ENCODE results near the gene FICD. TPM values are rescaled to one million over a fixed set of nuclear protein-coding genes. Genes with fewer than 3 reads are reported as not detected.

FICD gene
- total RNA-seq, 6 donors from 2014 or later, result 6.5 to 15.3 (median 12.2) TPM

DNA sequence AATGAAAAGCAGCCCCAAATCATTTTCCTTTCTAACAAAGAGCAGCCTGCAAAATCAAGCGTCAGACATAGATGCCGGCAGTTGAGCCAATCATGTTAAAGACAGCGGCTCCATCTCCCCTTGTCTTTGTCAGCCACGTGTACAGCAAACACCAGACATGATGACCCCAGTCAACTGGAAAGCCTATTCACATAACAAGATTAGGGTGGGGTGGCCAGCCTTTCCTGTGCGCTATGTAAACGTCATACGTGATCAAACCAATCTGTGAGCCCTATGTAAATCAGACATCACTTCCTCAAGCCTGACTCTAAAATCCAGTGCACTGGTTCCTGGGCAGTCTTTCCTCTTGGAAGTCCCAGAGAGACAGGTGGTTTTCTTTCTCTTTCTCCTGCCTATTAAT, 9.9 kb upstream of the FICD start:
- no peak for DNase-seq
- H3K9me3 ChIP-seq, result peaks cover 0 to 16% (median 9%) of the 10 kb centered on the region in 4 donors
- no peaks in the 10 kb centered on the region for H3K4me1 ChIP-seq
- no peak overlapping the region for H3K4me3 ChIP-seq
- ATAC-seq (ENCODE audit: low FRiP score in 2 of 2), result no peak
- TF ChIP-seq EP300 (IDR thresholded peaks at IDR 0.05) (no peak), POLR2A (IDR thresholded peaks at IDR 0.05) (no peak), POLR2AphosphoS5 (IDR thresholded peaks at IDR 0.05) (no peak)
- TF ChIP-seq, protein P1, sequence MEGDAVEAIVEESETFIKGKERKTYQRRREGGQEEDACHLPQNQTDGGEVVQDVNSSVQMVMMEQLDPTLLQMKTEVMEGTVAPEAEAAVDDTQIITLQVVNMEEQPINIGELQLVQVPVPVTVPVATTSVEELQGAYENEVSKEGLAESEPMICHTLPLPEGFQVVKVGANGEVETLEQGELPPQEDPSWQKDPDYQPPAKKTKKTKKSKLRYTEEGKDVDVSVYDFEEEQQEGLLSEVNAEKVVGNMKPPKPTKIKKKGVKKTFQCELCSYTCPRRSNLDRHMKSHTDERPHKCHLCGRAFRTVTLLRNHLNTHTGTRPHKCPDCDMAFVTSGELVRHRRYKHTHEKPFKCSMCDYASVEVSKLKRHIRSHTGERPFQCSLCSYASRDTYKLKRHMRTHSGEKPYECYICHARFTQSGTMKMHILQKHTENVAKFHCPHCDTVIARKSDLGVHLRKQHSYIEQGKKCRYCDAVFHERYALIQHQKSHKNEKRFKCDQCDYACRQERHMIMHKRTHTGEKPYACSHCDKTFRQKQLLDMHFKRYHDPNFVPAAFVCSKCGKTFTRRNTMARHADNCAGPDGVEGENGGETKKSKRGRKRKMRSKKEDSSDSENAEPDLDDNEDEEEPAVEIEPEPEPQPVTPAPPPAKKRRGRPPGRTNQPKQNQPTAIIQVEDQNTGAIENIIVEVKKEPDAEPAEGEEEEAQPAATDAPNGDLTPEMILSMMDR (IDR thresholded peaks at IDR 0.05), result no peak
- no peaks in the 10 kb centered on the region for H3K27me3 ChIP-seq
- no peaks in the 10 kb centered on the region for H3K36me3 ChIP-seq
- no peak overlapping the region for H3K27ac ChIP-seq
- 59 to 81% methylated on average over 7 of the region's 7 CpGs for WGBS, 2 donors

DNA sequence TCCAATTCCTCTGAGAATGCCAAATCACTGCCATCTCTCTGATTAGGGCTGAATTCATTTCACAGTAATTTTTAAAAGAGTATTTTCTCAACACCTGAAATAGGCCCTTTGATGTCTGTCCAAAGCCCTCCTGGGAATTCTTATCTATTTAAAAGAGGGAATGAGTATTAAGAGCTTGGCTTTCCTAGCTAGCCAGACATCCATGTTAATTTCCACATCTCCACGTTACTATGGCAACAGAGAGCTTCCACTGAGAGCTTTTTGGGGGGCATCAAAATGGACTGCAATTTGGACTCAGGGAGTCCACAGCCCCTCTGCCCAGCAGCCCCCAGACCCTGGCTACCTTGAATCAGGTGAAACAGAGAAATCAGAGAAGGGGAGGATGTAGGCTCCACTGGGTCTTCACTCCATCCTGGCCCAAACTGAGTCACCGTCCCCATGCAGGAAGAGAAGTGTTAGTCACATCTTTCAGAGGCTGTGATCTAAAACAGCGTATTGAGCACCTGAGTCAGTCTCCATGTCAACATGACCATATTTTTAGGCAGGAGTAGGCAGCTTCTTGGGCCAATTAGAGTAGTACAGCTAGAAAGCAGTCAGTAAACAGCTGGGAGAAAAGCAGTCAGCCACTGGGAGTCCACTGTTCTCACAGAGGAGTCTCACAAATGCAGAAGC, 7.0 kb upstream of the FICD start:
- no peak for ATAC-seq (ENCODE audit: low FRiP score in 2 of 2)
- 59 to 76% methylated on average over 3 of the region's 3 CpGs for WGBS, 2 donors
- peaks cover 0 to 9% (median 5%) of the 10 kb centered on the region in 4 donors for H3K4me1 ChIP-seq

DNA sequence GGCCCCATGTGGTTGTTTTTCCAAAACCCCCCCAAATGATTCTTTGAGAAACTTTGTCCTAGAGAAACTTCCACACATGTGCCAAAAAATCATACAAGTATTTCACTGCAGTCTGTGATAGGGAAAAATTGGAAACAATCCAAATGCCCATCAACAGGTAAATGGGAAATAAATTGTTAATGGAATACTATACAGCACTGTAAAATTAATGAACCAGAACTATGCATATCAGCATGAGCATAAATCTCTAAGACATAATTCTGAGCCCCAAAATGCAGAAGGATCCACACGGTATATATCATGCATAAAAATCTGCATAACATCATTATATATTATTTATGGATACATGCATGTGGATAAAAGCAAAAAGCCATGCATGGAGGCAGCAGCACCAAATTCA, 5.3 kb upstream of the FICD start:
- H3K27me3 ChIP-seq, result no peaks in the 10 kb centered on the region
- TF ChIP-seq POLR2AphosphoS5 (IDR thresholded peaks at IDR 0.05), result no peak
- TF ChIP-seq EP300 (IDR thresholded peaks at IDR 0.05), result no peak
- TF ChIP-seq, protein P1 (IDR thresholded peaks at IDR 0.05), result no peak
- no peak for TF ChIP-seq POLR2A (IDR thresholded peaks at IDR 0.05)
- H3K9me3 ChIP-seq, result no peaks in the 10 kb centered on the region
- H3K27ac ChIP-seq, result no peak overlapping the region
- ATAC-seq (ENCODE audit: low FRiP score in 2 of 2) (no peak), DNase-seq (no peak)
- peaks cover 3 to 13% (median 9%) of the 10 kb centered on the region in 4 donors for H3K4me1 ChIP-seq
- H3K36me3 ChIP-seq, result no peaks in the 10 kb centered on the region
- WGBS, 2 donors, result 86 to 100% methylated on average over 1 of the region's 1 CpG
- no peak overlapping the region for H3K4me3 ChIP-seq

More for the DNA sequence above, 7.0 kb upstream of the FICD start:
- Histone ChIP-seq H3K4me3 (no peak overlapping the region), H3K9me3 (peaks cover 0 to 7% (median 2%) of the 10 kb centered on the region in 4 donors), H3K27ac (no peak overlapping the region), H3K36me3 (no peaks in the 10 kb centered on the region), H3K27me3 (no peaks in the 10 kb centered on the region)
- DNase-seq, result no peak
- no peak for TF ChIP-seq POLR2AphosphoS5 (IDR thresholded peaks at IDR 0.05)

DNA sequence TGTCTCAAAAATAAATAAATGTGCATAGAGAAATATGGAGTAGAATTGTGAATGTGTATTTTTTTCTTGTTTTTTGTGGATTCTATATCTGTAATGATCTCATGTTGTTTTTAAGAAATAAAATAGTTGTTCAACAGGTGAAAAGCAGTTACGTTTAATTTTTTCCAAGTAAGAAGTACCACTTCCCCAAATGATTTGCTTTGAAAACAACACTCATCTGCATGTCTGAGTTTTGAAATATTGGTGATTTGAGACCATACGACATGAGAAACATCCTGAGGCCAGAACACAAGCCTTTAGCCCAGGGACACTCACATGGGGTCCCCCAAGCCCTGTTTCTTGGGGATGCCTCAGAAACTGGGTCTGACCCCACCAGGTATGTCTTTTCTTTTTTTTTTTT, 4.2 kb upstream of the FICD start:
- WGBS, 2 donors, result 55 to 73% methylated on average over 2 of the region's 2 CpGs
- Histone ChIP-seq H3K9me3 (no peaks in the 10 kb centered on the region), H3K36me3 (no peaks in the 10 kb centered on the region), H3K4me1 (peaks cover 6 to 18% (median 11%) of the 10 kb centered on the region in 4 donors), H3K27ac (no peak overlapping the region), H3K27me3 (no peaks in the 10 kb centered on the region), H3K4me3 (no peak overlapping the region)
- ATAC-seq (ENCODE audit: low FRiP score in 2 of 2) (no peak), DNase-seq (no peak)
- TF ChIP-seq, protein P1 (IDR thresholded peaks at IDR 0.05), result no peak
- TF ChIP-seq POLR2AphosphoS5 (IDR thresholded peaks at IDR 0.05), result no peak
- TF ChIP-seq POLR2A (IDR thresholded peaks at IDR 0.05), result no peak

DNA sequence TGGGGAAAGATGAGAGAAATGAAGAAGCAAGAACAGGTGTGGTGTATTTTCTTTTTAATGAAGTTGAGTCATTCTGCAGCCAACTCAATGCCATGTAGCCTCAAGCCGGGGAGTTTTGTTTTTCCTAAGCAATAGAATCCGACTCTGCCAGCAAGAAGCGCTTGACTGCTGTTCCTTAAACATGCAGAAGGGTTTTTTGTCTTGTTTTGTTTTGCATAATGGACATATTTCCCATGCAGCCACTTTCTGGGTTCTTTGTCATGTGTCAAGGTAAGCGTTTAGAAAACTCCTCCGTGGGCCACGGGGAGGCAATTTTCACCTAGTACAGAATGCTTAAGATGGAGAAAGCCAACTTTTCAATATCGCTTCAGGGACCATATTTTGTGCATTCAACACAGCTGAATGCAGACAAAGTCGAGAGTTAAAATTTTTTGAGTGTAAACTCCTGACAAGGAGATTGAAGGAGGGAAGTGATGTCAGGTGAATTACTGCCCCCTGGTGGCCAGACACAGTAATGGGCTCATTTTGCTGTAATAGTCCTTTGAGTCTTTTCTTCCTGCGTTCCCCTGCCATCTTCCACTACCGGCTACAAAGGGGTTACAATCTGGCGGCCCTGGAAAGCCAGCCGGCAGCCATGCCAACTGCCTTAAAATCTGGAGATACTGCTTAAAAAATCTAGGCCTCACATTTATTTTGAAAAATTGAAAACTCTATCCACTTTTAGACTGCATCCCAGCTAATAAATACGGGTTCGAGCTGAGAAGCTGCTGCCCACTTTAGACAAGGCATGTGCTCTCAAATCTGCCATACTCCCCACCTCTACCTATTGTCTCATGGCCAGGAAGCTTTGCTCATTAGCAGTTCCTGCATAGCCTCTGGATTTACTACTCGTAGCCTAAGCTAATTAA, 3.2 kb upstream of the FICD start:
- no peak for ATAC-seq (ENCODE audit: low FRiP score in 2 of 2)
- H3K27ac ChIP-seq, result no peak overlapping the region
- TF ChIP-seq, protein P1 (IDR thresholded peaks at IDR 0.05), result peak; percentile 78 to 83 (median 81)
- TF ChIP-seq POLR2AphosphoS5 (IDR thresholded peaks at IDR 0.05), result no peak
- H3K9me3 ChIP-seq, result no peaks in the 10 kb centered on the region
- H3K4me3 ChIP-seq, result no peak overlapping the region
- 34 to 41% methylated on average over 14 to 15 of the region's 15 CpGs for WGBS, 2 donors
- DNase-seq, result peak in 1 of 2 donors; percentile 67
- peaks cover 0 to 3% (median 0%) of the 10 kb centered on the region in 4 donors for H3K36me3 ChIP-seq
- peaks cover 11 to 29% (median 19%) of the 10 kb centered on the region in 4 donors for H3K4me1 ChIP-seq
- H3K27me3 ChIP-seq, result no peaks in the 10 kb centered on the region

Measured in upper lobe of left lung (tissue), 6 donors.